ENCODE measurements around the gene RNF144B. TPM values are rescaled to one million over a fixed set of nuclear protein-coding genes. Genes with fewer than 3 reads are reported as not detected.

The RNF144B gene
- total and polyA plus RNA-seq, 2 of the 13 experiments (the other 11 are each of a cell fraction or from before 2014, with no cell fraction given), result 1.8 to 4.3 TPM

DNA sequence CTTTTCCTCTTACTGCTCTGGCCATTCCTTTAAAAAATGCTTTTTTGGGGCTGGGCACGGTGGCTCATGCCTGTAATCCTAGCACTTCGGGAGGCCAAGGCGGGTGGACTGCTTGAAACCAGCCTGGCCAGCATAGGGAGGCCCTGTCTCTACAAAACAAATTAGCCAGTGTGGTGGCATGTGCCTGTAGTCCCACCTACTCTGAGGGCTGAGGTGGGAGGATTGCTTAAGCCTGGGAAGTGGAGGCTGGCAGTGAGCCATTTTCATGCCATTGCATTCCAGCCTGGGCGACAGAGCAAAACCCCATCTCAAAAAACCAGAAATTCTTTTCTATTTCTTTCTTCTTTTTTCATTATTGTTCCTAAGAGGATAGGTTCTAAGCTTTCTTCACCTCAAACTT is 36.9 kb upstream of the RNF144B start (continued):
- TF ChIP-seq TGIF2 (CRISPR knock-in tag; IDR thresholded peaks at IDR 0.05) (no peak), ZNF468 (CRISPR knock-in tag; IDR thresholded peaks at IDR 0.05) (no peak), TCF7 (IDR thresholded peaks at IDR 0.05; ENCODE audit: low read depth) (no peak), ZMYM2 (CRISPR knock-in tag; IDR thresholded peaks at IDR 0.05) (no peak), TRIM24 (CRISPR knock-in tag; IDR thresholded peaks at IDR 0.05) (no peak), ZNF30 (CRISPR knock-in tag; IDR thresholded peaks at IDR 0.05) (no peak), ZNF121 (CRISPR knock-in tag; IDR thresholded peaks at IDR 0.05) (no peak), HNF4G (IDR thresholded peaks at IDR 0.05; ENCODE audit: borderline replicate concordance, low read depth, low read length) (no peak), HNF4G (CRISPR knock-in tag; IDR thresholded peaks at IDR 0.05; ENCODE audit: borderline replicate concordance, low read depth) (no peak), HNRNPLL (IDR thresholded peaks at IDR 0.05; ENCODE audit: low read depth, low read length, poor library complexity, severe bottlenecking) (no peak), MXI1 (IDR thresholded peaks at IDR 0.05; ENCODE audit: borderline replicate concordance, low read depth, low read length) (no peak), RARA (CRISPR knock-in tag; IDR thresholded peaks at IDR 0.05) (no peak), GLI4 (CRISPR knock-in tag; IDR thresholded peaks at IDR 0.05; ENCODE audit: borderline replicate concordance) (no peak), EZH2 (conservative IDR thresholded peaks at IDR 0.05; ENCODE audit: low read depth, low read length) (no peak), NCOA2 (CRISPR knock-in tag; IDR thresholded peaks at IDR 0.05) (no peak)
- TF ChIP-seq, protein P1, sequence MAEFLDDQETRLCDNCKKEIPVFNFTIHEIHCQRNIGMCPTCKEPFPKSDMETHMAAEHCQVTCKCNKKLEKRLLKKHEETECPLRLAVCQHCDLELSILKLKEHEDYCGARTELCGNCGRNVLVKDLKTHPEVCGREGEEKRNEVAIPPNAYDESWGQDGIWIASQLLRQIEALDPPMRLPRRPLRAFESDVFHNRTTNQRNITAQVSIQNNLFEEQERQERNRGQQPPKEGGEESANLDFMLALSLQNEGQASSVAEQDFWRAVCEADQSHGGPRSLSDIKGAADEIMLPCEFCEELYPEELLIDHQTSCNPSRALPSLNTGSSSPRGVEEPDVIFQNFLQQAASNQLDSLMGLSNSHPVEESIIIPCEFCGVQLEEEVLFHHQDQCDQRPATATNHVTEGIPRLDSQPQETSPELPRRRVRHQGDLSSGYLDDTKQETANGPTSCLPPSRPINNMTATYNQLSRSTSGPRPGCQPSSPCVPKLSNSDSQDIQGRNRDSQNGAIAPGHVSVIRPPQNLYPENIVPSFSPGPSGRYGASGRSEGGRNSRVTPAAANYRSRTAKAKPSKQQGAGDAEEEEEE (CRISPR knock-in tag; IDR thresholded peaks at IDR 0.05; ENCODE audit: borderline replicate concordance), result no peak
- TF ChIP-seq, protein P2, sequence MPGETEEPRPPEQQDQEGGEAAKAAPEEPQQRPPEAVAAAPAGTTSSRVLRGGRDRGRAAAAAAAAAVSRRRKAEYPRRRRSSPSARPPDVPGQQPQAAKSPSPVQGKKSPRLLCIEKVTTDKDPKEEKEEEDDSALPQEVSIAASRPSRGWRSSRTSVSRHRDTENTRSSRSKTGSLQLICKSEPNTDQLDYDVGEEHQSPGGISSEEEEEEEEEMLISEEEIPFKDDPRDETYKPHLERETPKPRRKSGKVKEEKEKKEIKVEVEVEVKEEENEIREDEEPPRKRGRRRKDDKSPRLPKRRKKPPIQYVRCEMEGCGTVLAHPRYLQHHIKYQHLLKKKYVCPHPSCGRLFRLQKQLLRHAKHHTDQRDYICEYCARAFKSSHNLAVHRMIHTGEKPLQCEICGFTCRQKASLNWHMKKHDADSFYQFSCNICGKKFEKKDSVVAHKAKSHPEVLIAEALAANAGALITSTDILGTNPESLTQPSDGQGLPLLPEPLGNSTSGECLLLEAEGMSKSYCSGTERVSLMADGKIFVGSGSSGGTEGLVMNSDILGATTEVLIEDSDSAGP (CRISPR knock-in tag; IDR thresholded peaks at IDR 0.05; ENCODE audit: borderline replicate concordance), result no peak
